Lower leg skin (tissue), 3 donors: Measurements from ENCODE around the gene KCNG4.

ENCODE experiments used
- POLR2A ChIP-seq, 2 donors: fragments of 450-650 bp; IDR thresholded peaks; one replicate each; pipeline ENCODE4 v1.6.1; 2016 to 2017; ENCODE audit warnings: antibody characterized with exemption in 2 of 2, mild to moderate bottlenecking in 1 of 2, moderate library complexity in 1 of 2
- TF ChIP-seq, protein P1 (sequence below), 3 donors: fragments of 450-650 bp; IDR thresholded peaks; one replicate each; pipeline ENCODE4 v1.5.1; 2016; ENCODE audit warnings: antibody characterized with exemption in 3 of 3, mild to moderate bottlenecking in 3 of 3, moderate library complexity in 2 of 3

DNA sequence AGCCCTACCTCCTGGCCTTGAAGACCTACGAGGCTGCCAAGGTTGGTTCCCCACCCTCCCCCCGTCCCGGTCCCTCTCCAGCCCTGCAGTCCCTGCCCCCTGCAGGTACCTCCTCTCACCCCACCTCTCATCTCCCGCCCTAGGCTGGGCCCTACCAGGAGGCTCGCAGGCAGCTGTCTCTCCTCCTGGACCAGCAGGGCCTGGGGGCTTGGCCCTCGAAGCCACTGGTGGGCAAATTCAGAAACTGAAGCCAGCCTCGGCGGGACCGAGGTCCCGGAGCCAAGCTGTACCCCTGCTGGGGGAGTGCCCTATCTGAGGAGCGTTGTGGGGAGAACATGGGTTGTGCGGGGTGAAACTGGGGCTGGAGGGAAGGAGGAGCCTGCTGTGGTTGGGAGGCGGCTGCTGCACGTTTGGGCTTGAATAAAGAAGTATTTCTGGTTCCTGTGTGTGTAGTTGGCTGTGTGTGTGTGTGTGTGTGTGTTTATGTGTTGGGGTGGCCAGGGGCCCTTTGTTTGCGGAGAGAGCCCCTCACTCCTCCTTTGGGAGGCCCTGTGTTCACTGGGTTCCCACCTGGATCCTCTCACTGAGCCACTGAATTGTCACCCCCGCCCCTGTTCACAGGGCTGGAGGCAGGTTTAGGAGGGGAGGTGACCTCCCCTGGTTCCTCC, 43.0 kb downstream of the KCNG4 start:
- TF ChIP-seq POLR2A (IDR thresholded peaks at IDR 0.05), result no peak
- TF ChIP-seq, protein P1, sequence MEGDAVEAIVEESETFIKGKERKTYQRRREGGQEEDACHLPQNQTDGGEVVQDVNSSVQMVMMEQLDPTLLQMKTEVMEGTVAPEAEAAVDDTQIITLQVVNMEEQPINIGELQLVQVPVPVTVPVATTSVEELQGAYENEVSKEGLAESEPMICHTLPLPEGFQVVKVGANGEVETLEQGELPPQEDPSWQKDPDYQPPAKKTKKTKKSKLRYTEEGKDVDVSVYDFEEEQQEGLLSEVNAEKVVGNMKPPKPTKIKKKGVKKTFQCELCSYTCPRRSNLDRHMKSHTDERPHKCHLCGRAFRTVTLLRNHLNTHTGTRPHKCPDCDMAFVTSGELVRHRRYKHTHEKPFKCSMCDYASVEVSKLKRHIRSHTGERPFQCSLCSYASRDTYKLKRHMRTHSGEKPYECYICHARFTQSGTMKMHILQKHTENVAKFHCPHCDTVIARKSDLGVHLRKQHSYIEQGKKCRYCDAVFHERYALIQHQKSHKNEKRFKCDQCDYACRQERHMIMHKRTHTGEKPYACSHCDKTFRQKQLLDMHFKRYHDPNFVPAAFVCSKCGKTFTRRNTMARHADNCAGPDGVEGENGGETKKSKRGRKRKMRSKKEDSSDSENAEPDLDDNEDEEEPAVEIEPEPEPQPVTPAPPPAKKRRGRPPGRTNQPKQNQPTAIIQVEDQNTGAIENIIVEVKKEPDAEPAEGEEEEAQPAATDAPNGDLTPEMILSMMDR (IDR thresholded peaks at IDR 0.05), result no peak
